ENCODE measurements around the gene PPP6R2. TPM values are rescaled to one million over a fixed set of nuclear protein-coding genes. Genes with fewer than 3 reads are reported as not detected.
"Not testable (repeated sequence)": the region's sequence is repeated elsewhere in the genome, so short reads cannot be mapped to it uniquely, and the experiment has no call there.

Gene PPP6R2
- polyA plus RNA-seq, 1 experiment, result 26.6 TPM

DNA sequence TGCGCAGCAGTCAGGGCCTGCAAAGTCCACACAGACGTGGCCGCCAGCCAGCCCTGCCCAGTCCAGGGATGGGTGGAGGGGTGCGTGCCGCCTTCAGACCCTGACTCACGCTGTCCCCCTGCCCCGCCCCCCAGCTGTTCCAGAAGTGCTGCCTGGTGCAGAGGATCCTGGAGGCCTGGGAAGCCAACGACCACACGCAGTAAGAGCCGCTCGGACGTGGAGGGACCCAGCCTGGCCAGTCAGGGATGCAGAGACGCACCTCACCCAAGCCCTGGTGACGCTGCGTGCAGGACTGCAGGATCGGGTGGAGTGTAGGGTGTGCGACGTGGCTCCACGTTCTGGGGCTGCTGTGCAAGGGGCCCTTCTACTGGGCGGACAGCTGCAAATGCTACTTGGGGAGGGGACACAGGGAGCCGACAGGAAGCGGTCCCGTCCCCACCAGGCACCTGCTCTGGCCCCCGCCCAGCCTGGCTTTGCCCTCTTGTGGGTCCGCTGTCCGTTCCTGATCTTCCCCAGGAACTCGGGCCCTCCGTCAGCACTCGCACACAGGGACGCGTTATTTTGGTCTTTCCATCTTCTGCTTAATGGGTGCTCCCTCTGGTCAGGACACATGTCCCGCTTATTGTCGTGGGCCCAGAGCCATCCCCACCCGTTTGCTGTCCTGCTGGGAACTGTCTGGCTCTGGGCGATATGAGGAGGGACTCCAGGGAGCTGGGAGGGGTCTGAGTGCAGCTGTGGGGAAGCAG, 89.2 kb downstream of the PPP6R2 start:
- no peaks in the 10 kb centered on the region for H3K27me3 ChIP-seq (ENCODE audit: control insufficient read depth, insufficient read depth, low read length)
- TF ChIP-seq, protein P1, sequence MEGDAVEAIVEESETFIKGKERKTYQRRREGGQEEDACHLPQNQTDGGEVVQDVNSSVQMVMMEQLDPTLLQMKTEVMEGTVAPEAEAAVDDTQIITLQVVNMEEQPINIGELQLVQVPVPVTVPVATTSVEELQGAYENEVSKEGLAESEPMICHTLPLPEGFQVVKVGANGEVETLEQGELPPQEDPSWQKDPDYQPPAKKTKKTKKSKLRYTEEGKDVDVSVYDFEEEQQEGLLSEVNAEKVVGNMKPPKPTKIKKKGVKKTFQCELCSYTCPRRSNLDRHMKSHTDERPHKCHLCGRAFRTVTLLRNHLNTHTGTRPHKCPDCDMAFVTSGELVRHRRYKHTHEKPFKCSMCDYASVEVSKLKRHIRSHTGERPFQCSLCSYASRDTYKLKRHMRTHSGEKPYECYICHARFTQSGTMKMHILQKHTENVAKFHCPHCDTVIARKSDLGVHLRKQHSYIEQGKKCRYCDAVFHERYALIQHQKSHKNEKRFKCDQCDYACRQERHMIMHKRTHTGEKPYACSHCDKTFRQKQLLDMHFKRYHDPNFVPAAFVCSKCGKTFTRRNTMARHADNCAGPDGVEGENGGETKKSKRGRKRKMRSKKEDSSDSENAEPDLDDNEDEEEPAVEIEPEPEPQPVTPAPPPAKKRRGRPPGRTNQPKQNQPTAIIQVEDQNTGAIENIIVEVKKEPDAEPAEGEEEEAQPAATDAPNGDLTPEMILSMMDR (IDR thresholded peaks at IDR 0.05; ENCODE audit: low read depth, low read length), result no peak
- no peak for DNase-seq (ENCODE audit: low read depth, low spot score)
- no peaks in the 10 kb centered on the region for H3K9me3 ChIP-seq (ENCODE audit: control insufficient read depth, insufficient read depth, low read length)
- H3K4me3 ChIP-seq (ENCODE audit: low read depth, low read length), result no peak overlapping the region
- ChIA-PET POLR2A (no interaction called here), CTCF (no interaction called here)
- H3K27ac ChIP-seq (ENCODE audit: low read depth, low read length), result no peak overlapping the region

DNA sequence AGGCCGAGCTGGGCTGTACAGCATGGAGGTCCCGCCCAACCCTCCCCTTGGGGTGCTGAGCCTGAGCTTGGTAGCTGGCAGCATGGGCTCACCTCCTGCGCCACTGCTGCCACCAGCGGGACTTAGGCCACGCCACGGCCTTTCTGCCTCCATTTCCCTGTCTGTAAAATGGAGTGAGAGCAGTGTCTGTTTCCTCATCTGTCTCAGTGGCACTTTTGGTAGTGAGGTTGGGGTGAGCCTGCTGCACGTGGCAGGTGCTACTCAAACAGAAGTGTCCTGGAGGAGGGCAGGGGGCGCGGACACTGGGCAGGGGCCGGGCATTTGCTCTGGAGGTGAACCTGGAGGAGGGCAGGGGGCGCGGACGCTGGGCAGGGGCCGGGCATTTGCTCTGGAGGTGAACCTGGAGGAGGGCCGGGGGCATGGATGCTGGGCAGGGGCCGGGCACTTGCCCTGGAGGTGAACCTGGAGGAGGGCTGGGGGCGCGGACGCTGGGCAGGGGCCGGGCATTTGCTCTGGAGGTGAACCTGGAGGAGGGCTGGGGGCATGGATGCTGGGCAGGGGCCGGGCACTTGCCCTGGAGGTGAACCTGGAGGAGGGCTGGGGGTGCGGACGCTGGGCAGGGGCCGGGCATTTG, 89.9 kb downstream of the PPP6R2 start:
- POLR2A ChIA-PET; DNase-seq (ENCODE audit: low read depth, low spot score); H3K4me3 ChIP-seq (ENCODE audit: low read depth, low read length); H3K27ac ChIP-seq (ENCODE audit: low read depth, low read length); CTCF ChIA-PET; H3K9me3 ChIP-seq (ENCODE audit: control insufficient read depth, insufficient read depth, low read length); H3K27me3 ChIP-seq (ENCODE audit: control insufficient read depth, insufficient read depth, low read length): not testable (repeated sequence)

DNA sequence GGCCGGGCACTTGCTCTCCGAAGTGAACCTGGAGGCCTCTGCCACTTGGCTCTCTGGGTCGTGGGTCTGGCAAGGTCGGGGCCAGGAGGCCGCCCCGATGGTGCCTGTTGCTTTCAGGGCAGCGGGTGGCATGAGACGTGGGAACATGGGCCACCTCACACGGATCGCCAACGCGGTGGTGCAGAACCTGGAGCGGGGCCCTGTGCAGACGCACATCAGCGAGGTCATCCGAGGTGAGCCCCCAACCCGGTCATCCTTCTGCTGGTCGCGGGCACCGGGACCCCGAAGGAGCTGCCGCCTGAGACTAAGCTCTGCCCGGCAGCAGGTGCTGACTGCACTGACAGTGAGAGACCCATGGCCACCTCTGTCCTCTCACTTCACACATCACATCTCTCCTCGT, 91.7 kb downstream of the PPP6R2 start:
- ChIA-PET POLR2A (no interaction called here), CTCF (no interaction called here)
- H3K27me3 ChIP-seq (ENCODE audit: control insufficient read depth, insufficient read depth, low read length), result no peaks in the 10 kb centered on the region
- DNase-seq (ENCODE audit: low read depth, low spot score), result no peak
- H3K27ac ChIP-seq (ENCODE audit: low read depth, low read length), result no peak overlapping the region
- no peaks in the 10 kb centered on the region for H3K9me3 ChIP-seq (ENCODE audit: control insufficient read depth, insufficient read depth, low read length)
- no peak overlapping the region for H3K4me3 ChIP-seq (ENCODE audit: low read depth, low read length)
- TF ChIP-seq, protein P1 (IDR thresholded peaks at IDR 0.05; ENCODE audit: low read depth, low read length), result no peak

DNA sequence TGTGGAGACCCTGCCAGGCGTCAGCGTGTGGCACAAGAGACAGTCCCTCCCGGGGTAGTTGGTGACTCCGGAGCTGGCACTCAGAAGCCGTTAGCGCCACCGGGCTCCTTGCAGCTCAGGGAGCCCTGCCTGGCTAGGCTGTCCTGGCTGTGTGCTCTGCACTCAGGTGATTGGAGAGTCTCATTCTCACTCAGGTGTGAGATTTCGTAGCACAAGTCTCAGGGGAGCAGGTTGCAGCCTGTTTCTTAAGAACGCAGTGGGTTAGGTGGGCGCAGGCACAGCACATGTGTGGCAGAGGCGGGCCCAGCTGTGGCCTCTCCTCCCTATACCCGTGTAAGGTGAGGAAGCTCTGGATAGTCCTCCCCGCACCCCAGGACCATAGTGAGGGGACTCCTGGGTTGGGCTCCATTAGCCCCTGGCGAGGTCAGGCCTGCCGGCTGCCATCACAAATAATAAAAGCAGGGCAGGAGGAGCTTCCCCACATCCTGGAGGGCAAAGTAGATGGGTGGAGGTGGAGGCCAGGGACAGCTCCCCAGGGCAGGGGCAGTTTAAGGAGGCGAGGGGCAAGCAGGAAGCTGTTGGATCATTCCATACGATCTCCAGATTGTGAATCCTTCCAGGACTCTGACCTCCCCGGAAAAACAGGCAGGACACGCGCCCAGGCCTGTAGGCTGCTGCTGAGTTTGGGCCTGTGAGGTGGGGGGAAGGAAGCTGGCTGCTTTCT, 92.3 kb downstream of the PPP6R2 start:
- TF ChIP-seq, protein P1 (IDR thresholded peaks at IDR 0.05; ENCODE audit: low read depth, low read length), result no peak
- POLR2A ChIA-PET, result no interaction called here
- Histone ChIP-seq H3K9me3 (ENCODE audit: control insufficient read depth, insufficient read depth, low read length) (no peaks in the 10 kb centered on the region), H3K27ac (ENCODE audit: low read depth, low read length) (no peak overlapping the region), H3K4me3 (ENCODE audit: low read depth, low read length) (no peak overlapping the region), H3K27me3 (ENCODE audit: control insufficient read depth, insufficient read depth, low read length) (no peaks in the 10 kb centered on the region)
- DNase-seq (ENCODE audit: low read depth, low spot score), result no peak
- CTCF ChIA-PET, result no interaction called here

DNA sequence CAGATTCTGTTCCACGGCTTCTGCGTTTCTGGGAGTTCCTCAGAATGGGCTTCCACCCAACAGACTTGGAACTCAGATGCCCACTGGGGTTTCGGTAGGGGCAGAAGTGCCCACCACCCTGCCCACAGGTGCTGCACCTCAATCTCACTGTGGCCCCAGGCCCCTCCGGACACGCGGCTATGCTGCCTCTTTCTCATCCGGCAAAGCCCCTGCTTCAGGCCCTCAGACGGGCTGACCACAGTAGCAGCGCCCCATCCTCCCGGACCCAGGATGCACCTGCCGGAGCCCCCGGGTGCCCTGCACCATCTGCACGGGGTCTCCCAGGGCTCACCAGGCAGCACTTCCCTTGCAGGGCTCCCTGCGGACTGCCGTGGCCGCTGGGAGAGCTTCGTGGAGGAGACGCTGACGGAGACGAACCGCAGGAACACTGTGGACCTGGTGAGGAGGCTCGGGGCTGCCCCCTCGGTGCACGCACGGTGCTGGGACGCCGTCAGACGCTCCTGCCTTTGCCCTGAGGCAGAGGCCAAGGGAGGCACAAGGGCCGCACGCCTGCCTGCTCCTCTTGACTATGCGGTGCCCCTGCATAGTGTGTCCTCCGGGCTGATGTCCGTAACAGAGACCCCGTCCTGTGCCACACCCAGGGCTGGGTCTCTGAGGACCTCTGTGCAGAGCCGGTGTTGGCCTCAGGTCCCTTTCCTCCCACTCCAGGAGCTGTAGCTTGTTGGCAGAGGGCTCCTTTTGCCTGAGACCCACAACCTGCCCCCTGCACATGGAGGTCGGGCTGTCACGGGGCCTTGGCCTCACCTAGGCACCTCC, 93.1 kb downstream of the PPP6R2 start:
- no peak for DNase-seq (ENCODE audit: low read depth, low spot score)

More for the DNA sequence above, 93.1 kb downstream of the PPP6R2 start:
- Histone ChIP-seq H3K9me3 (ENCODE audit: control insufficient read depth, insufficient read depth, low read length) (no peaks in the 10 kb centered on the region), H3K4me3 (ENCODE audit: low read depth, low read length) (no peak overlapping the region), H3K27me3 (ENCODE audit: control insufficient read depth, insufficient read depth, low read length) (no peaks in the 10 kb centered on the region), H3K27ac (ENCODE audit: low read depth, low read length) (no peak overlapping the region)
- ChIA-PET POLR2A (no interaction called here), CTCF (no interaction called here)
- TF ChIP-seq, protein P1 (IDR thresholded peaks at IDR 0.05; ENCODE audit: low read depth, low read length), result no peak

Measured in AG04450 (cell line).